H9 (cell line): ENCODE measurements around the gene ACACB. TPM values are rescaled to one million over a fixed set of nuclear protein-coding genes. Genes with fewer than 3 reads are reported as not detected.

Experiments
- DNase-seq: peaks from one replicate; pipeline ENCODE4 v3.0.0-alpha.2; 2017
- H2AFZ ChIP-seq: one replicate; pipeline ENCODE4 v1.6.1; 2013; ENCODE audit warnings: mild to moderate bottlenecking, low read length, control low read depth, moderate library complexity
- H2AK5ac ChIP-seq: 2 replicates; pipeline ENCODE4 v1.6.1; 2013; ENCODE audit warnings: low read length, control low read depth, mixed read lengths; ENCODE audit not compliant: insufficient read length
- H2BK120ac ChIP-seq: one replicate; pipeline ENCODE4 v1.6.1; 2013; ENCODE audit warnings: low read depth, mild to moderate bottlenecking, low read length, control low read depth, inconsistent platforms; ENCODE audit not compliant: poor library complexity, severe bottlenecking
- H2BK12ac ChIP-seq: 2 replicates; pipeline ENCODE4 v1.6.1; 2013; ENCODE audit warnings: low read length, control low read depth, mixed read lengths, low read depth; ENCODE audit not compliant: insufficient read length
- H2BK15ac ChIP-seq: 2 replicates; pipeline ENCODE4 v1.6.1; 2013; ENCODE audit warnings: low read depth, low read length, control low read depth
- H2BK20ac ChIP-seq: one replicate; pipeline ENCODE4 v1.6.1; 2013; ENCODE audit warnings: low read depth, mild to moderate bottlenecking, low read length, control low read depth, inconsistent platforms; ENCODE audit not compliant: poor library complexity, severe bottlenecking
- H2BK5ac ChIP-seq: 2 replicates; pipeline ENCODE4 v1.6.1; 2013; ENCODE audit warnings: low read length, control low read depth, mixed read lengths; ENCODE audit not compliant: insufficient read length
- H3K14ac ChIP-seq: 2 replicates; pipeline ENCODE4 v1.6.1; 2013; ENCODE audit warnings: low read length, control low read depth; ENCODE audit not compliant: insufficient read depth
- H3K18ac ChIP-seq: 2 replicates; pipeline ENCODE4 v1.6.1; 2013; ENCODE audit warnings: low read depth, mild to moderate bottlenecking, mixed read lengths, low read length, control low read depth; ENCODE audit not compliant: insufficient read length
- H3K23ac ChIP-seq: 2 replicates; pipeline ENCODE4 v1.6.1; 2013; ENCODE audit warnings: low read length, control low read depth, mixed read lengths, low read depth; ENCODE audit not compliant: insufficient read length
- H3K23me2 ChIP-seq: 2 replicates; pipeline ENCODE4 v1.6.1; 2013; ENCODE audit warnings: low read depth, mild to moderate bottlenecking, mixed read lengths, low read length, control low read depth; ENCODE audit not compliant: insufficient read length, poor library complexity, severe bottlenecking
- H3K27ac ChIP-seq: 2 replicates; pipeline ENCODE4 v1.5.1; 2013; ENCODE audit warnings: low read length, control low read depth, mixed read lengths, low read depth; ENCODE audit not compliant: insufficient read length
- H3K27me3 ChIP-seq: 2 replicates; pipeline ENCODE4 v1.6.1; 2013; ENCODE audit warnings: low read length, control low read depth, inconsistent platforms; ENCODE audit not compliant: insufficient read depth
- H3K4ac ChIP-seq: 2 replicates; pipeline ENCODE4 v1.6.1; 2013; ENCODE audit warnings: low read depth, mild to moderate bottlenecking, control low read depth, inconsistent platforms, low read length, moderate library complexity
- H3K4me1 ChIP-seq: 2 replicates; pipeline ENCODE4 v1.6.1; 2013; ENCODE audit warnings: low read length, control low read depth, inconsistent platforms; ENCODE audit not compliant: insufficient read depth
- H3K4me2 ChIP-seq: 2 replicates; pipeline ENCODE4 v1.6.1; 2013; ENCODE audit warnings: low read length, control low read depth, mixed read lengths; ENCODE audit not compliant: insufficient read length, insufficient read depth
- H3K56ac ChIP-seq: 2 replicates; pipeline ENCODE4 v1.6.1; 2013; ENCODE audit warnings: low read depth, mild to moderate bottlenecking, mixed read lengths, low read length, control low read depth; ENCODE audit not compliant: insufficient read length
- H3K79me1 ChIP-seq: 2 replicates; pipeline ENCODE4 v1.6.1; 2013; ENCODE audit warnings: low read depth, mild to moderate bottlenecking, moderate library complexity, low read length, control low read depth, inconsistent platforms; ENCODE audit not compliant: insufficient read depth, poor library complexity, severe bottlenecking
- H3K79me2 ChIP-seq: 2 replicates; pipeline ENCODE4 v1.6.1; 2013; ENCODE audit warnings: low read length, control low read depth, inconsistent platforms; ENCODE audit not compliant: insufficient read depth
- H3K9ac ChIP-seq: 2 replicates; pipeline ENCODE4 v1.6.1; 2013; ENCODE audit warnings: low read length, control low read depth, mixed read lengths; ENCODE audit not compliant: insufficient read length; ENCODE audit errors: extremely low read depth
- H3K9me3 ChIP-seq: one replicate; pipeline ENCODE4 v1.6.1; 2013; ENCODE audit warnings: low read depth, low read length, inconsistent platforms; ENCODE audit not compliant: control insufficient read depth
- H3T11ph ChIP-seq: one replicate; pipeline ENCODE4 v1.6.1; 2013; ENCODE audit warnings: mild to moderate bottlenecking, low read length, control low read depth, inconsistent platforms
- H4K20me1 ChIP-seq: one replicate; pipeline ENCODE4 v1.6.1; 2013; ENCODE audit not compliant: control insufficient read depth, insufficient read length, insufficient read depth
- H4K5ac ChIP-seq: 2 replicates; pipeline ENCODE4 v1.6.1; 2013; ENCODE audit warnings: low read depth, mild to moderate bottlenecking, mixed read lengths, low read length, control low read depth; ENCODE audit not compliant: insufficient read length
- H4K8ac ChIP-seq: replicated peaks from 2 replicates; pipeline ENCODE4 v1.6.1; 2013; ENCODE audit warnings: low read length, control low read depth, mixed read lengths, low read depth; ENCODE audit not compliant: insufficient read length
- H4K91ac ChIP-seq: 2 replicates; pipeline ENCODE4 v1.6.1; 2013; ENCODE audit warnings: low read depth, mild to moderate bottlenecking, moderate library complexity, mixed read lengths, low read length, control low read depth; ENCODE audit not compliant: insufficient read length
- H3K27ac Mint-ChIP-seq, 3 experiments: 2 replicates in 2 of 3; 3 replicates in 1 of 3; pipeline ENCODE4 v1.8.0; 2020 to 2021; ENCODE audit warnings: mixed read lengths in 3 of 3, mild to moderate bottlenecking in 1 of 3, moderate library complexity in 1 of 3
- H3K27me3 Mint-ChIP-seq: 2 replicates; pipeline ENCODE4 v1.8.0; 2021; ENCODE audit warnings: low read depth, mild to moderate bottlenecking, moderate library complexity, mixed read lengths
- H3K36me3 Mint-ChIP-seq, 3 experiments: 2 replicates in 2 of 3; 3 replicates in 1 of 3; pipeline ENCODE4 v1.8.0; 2020 to 2021; ENCODE audit warnings: low read depth in 3 of 3, mixed read lengths in 3 of 3; ENCODE audit not compliant: insufficient read depth in 1 of 3
- H3K4me1 Mint-ChIP-seq, 2 experiments: 2 replicates each; pipeline ENCODE4 v1.8.0; 2020; ENCODE audit warnings: mixed read lengths in 2 of 2
- H3K4me3 Mint-ChIP-seq, 2 experiments: 2 replicates in 1 of 2; 3 replicates in 1 of 2; pipeline ENCODE4 v1.8.0; 2020 to 2021; ENCODE audit warnings: mild to moderate bottlenecking in 2 of 2, mixed read lengths in 2 of 2, moderate library complexity in 1 of 2
- H3K9me3 Mint-ChIP-seq, 2 experiments: 2 replicates in 1 of 2; 3 replicates in 1 of 2; pipeline ENCODE4 v1.8.0; 2020; ENCODE audit warnings: mild to moderate bottlenecking in 2 of 2, mixed read lengths in 2 of 2, moderate library complexity in 1 of 2
- WGBS: extraction: QIAGEN DNeasy Blood & Tissue Kit; methylation state at CpG from one replicate; pipeline ENCODE4 v1.1.7; 2013; ENCODE audit warnings: missing lambda C conversion rate, low lambda C conversion rate, mixed read lengths; ENCODE audit not compliant: insufficient read length; ENCODE audit errors: extremely low coverage; 5-methylcytosine and 5-hydroxymethylcytosine counted together
- total RNA-seq: library from RNA; stranded (reverse); gene quantifications from 2 replicates; pipeline ENCODE4 v1.2.1, GENCODE V29; 2021
- TF ChIP-seq, protein P1 (sequence below): fragments of 200-600 bp; sonication (generic); conservative IDR thresholded peaks from 3 replicates; pipeline ENCODE4 v1.8.0; 2021; ENCODE audit warnings: antibody characterized with exemption, mild to moderate bottlenecking

Gene ACACB
- total RNA-seq, 1 experiment from 2014 or later, result 14.2 TPM

DNA sequence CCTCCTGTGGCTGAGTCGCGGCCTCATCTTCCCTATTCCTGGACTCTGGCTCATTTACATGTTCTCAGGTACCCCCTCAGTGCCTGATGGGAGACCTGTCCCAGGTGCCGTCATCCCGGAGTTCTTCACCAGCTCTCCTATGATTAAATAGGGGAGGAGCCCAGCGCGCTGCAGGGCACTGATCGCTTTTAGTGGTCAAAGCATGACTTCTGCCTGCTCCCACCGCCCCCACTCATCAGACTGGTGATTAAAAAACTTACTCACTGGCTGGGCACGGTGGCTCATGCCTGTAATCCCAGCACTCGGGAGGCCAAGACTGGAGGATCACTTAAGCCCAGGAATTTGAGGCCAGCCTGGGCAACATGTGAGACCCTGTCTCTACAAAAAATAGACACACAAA lies 106.8 kb downstream of the ACACB start:
- H3K27me3 Mint-ChIP-seq, result no peaks in the 10 kb centered on the region
- no peaks in the 10 kb centered on the region for H3K27me3 ChIP-seq
- no peak overlapping the region for H3T11ph ChIP-seq
- no peaks in the 10 kb centered on the region for H3K79me1 ChIP-seq
- no peak overlapping the region for H3K4ac ChIP-seq
- no peak overlapping the region for H3K27ac Mint-ChIP-seq
- H3K9me3 ChIP-seq, result no peaks in the 10 kb centered on the region
- peaks cover 4 to 16% (median 8%) of the 10 kb centered on the region in 3 experiments; a peak in 6 of 7 replicates for H3K36me3 Mint-ChIP-seq
- H3K18ac ChIP-seq, result no peak overlapping the region
- H3K9ac ChIP-seq, result no peak overlapping the region
- no peak overlapping the region for H4K5ac ChIP-seq
- no CpG with 5 or more reads among the region's 10 CpGs for WGBS
- no peaks in the 10 kb centered on the region for H3K23me2 ChIP-seq
- H3K79me2 ChIP-seq, result no peaks in the 10 kb centered on the region
- H2BK5ac ChIP-seq, result no peak overlapping the region
- no peak overlapping the region for H2BK120ac ChIP-seq
- TF ChIP-seq, protein P1, sequence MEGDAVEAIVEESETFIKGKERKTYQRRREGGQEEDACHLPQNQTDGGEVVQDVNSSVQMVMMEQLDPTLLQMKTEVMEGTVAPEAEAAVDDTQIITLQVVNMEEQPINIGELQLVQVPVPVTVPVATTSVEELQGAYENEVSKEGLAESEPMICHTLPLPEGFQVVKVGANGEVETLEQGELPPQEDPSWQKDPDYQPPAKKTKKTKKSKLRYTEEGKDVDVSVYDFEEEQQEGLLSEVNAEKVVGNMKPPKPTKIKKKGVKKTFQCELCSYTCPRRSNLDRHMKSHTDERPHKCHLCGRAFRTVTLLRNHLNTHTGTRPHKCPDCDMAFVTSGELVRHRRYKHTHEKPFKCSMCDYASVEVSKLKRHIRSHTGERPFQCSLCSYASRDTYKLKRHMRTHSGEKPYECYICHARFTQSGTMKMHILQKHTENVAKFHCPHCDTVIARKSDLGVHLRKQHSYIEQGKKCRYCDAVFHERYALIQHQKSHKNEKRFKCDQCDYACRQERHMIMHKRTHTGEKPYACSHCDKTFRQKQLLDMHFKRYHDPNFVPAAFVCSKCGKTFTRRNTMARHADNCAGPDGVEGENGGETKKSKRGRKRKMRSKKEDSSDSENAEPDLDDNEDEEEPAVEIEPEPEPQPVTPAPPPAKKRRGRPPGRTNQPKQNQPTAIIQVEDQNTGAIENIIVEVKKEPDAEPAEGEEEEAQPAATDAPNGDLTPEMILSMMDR, result no peak
- no peaks in the 10 kb centered on the region for H4K20me1 ChIP-seq
- no peak overlapping the region for H3K23ac ChIP-seq
- H4K91ac ChIP-seq, result no peak overlapping the region
- no peak overlapping the region for H3K27ac ChIP-seq
- H3K4me2 ChIP-seq, result no peak overlapping the region
- no peak overlapping the region for H2AK5ac ChIP-seq
- H2AFZ ChIP-seq, result no peak overlapping the region
- H3K56ac ChIP-seq, result no peak overlapping the region
- no peak overlapping the region for H2BK12ac ChIP-seq
- H3K4me1 ChIP-seq, result no peaks in the 10 kb centered on the region
- no peak overlapping the region for H4K8ac ChIP-seq
- H3K14ac ChIP-seq, result no peak overlapping the region; the same call in 1 of the 2 replicates
- DNase-seq, result no peak
- no peak overlapping the region for H2BK20ac ChIP-seq
- H3K9me3 Mint-ChIP-seq, result no peaks in the 10 kb centered on the region; a peak in 1 of 5 replicates
- no peak overlapping the region for H3K4me3 Mint-ChIP-seq
- H2BK15ac ChIP-seq, result no peak overlapping the region
- H3K4me1 Mint-ChIP-seq, result no peaks in the 10 kb centered on the region
